BE2C (cell line): Measurements from ENCODE around the gene ABCC6.

Experiments
- DNase-seq: peaks from one replicate; pipeline ENCODE4 v3.0.0-alpha.2; 2020
- H3K27me3 ChIP-seq: fragments of 250-450 bp; sonication (Bioruptor Pico); 2 replicates; pipeline ENCODE4 v1.5.1; 2020; ENCODE audit warnings: mild to moderate bottlenecking
- H3K36me3 ChIP-seq: fragments of 250-450 bp; sonication (Bioruptor Pico); 2 replicates; pipeline ENCODE4 v1.5.1; 2020; ENCODE audit warnings: mild to moderate bottlenecking
- H3K4me1 ChIP-seq: fragments of 250-450 bp; sonication (Bioruptor Pico); 2 replicates; pipeline ENCODE4 v1.5.1; 2020
- H3K4me3 ChIP-seq: 2 replicates; pipeline ENCODE4 v1.5.1; 2011; ENCODE audit warnings: low read depth, low read length
- H3K9me3 ChIP-seq: fragments of 250-450 bp; sonication (Bioruptor Pico); 2 replicates; pipeline ENCODE4 v1.5.1; 2020
- CTCF ChIP-seq: IDR thresholded peaks from 2 replicates; pipeline ENCODE4 v1.5.1; 2012; ENCODE audit warnings: mild to moderate bottlenecking, low read depth, low read length

The ABCC6 gene

GRCh38 chr16:16141784-16142396 is 81.4 kb downstream of the ABCC6 start:
- no peaks in the 10 kb centered on the region for H3K27me3 ChIP-seq
- no peak for TF ChIP-seq CTCF
- no peak for DNase-seq
- no peaks in the 10 kb centered on the region for H3K9me3 ChIP-seq
- H3K4me3 ChIP-seq = no peak overlapping the region
- peaks cover 73% of the 10 kb centered on the region for H3K36me3 ChIP-seq
- no peaks in the 10 kb centered on the region for H3K4me1 ChIP-seq

DNA sequence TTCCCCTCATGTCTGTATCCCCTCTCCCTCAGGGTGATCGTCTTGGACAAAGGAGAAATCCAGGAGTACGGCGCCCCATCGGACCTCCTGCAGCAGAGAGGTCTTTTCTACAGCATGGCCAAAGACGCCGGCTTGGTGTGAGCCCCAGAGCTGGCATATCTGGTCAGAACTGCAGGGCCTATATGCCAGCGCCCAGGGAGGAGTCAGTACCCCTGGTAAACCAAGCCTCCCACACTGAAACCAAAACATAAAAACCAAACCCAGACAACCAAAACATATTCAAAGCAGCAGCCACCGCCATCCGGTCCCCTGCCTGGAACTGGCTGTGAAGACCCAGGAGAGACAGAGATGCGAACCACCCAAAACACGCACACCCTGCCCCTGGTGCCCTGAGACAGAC is 82.2 kb downstream of the ABCC6 start:
- H3K9me3 ChIP-seq = no peaks in the 10 kb centered on the region
- H3K4me3 ChIP-seq = no peak overlapping the region
- no peaks in the 10 kb centered on the region for H3K4me1 ChIP-seq
- no peaks in the 10 kb centered on the region for H3K27me3 ChIP-seq
- TF ChIP-seq CTCF = no peak
- peaks cover 81% of the 10 kb centered on the region for H3K36me3 ChIP-seq
- no peak for DNase-seq

- Histone ChIP-seq H3K9me3 (no peaks in the 10 kb centered on the region), H3K27me3 (no peaks in the 10 kb centered on the region), H3K4me3 (no peak overlapping the region), H3K4me1 (no peaks in the 10 kb centered on the region), H3K36me3 (peaks cover 80% of the 10 kb centered on the region)
- DNase-seq = no peak
- TF ChIP-seq CTCF = no peak
These were observed 82.8 kb downstream of the ABCC6 start for GRCh38 chr16:16140537-16140936.

GRCh38 chr16:16139806-16140205 is 83.5 kb downstream of the ABCC6 start:
- TF ChIP-seq CTCF = no peak
- no peak overlapping the region for H3K4me3 ChIP-seq
- no peaks in the 10 kb centered on the region for H3K4me1 ChIP-seq
- no peaks in the 10 kb centered on the region for H3K9me3 ChIP-seq
- DNase-seq = no peak
- no peaks in the 10 kb centered on the region for H3K27me3 ChIP-seq
- H3K36me3 ChIP-seq = peaks cover 81% of the 10 kb centered on the region

DNA sequence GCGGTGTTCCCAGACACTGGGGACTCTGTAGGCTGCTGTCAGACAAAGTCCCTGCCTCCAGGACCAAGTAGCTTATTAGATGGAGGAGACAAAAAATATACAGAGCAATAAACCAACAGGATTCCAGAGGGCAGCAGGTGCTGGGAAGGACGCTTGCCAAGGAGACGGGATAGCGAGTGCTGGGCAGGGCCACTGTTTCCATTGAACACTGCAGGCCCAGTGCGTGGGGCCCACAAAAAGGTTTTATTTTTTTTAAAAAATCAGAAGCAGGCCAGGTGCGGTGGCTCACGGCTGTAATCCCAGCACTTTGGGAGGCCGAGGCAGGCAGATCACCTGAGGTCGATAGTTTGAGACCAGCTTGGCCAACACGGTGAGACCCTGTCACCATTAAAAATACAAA is 84.2 kb downstream of the ABCC6 start:
- no peaks in the 10 kb centered on the region for H3K9me3 ChIP-seq
- H3K4me1 ChIP-seq = no peaks in the 10 kb centered on the region
- no peak for DNase-seq
- no peaks in the 10 kb centered on the region for H3K27me3 ChIP-seq
- TF ChIP-seq CTCF = no peak
- H3K4me3 ChIP-seq = no peak overlapping the region
- peaks cover 84% of the 10 kb centered on the region for H3K36me3 ChIP-seq

DNA sequence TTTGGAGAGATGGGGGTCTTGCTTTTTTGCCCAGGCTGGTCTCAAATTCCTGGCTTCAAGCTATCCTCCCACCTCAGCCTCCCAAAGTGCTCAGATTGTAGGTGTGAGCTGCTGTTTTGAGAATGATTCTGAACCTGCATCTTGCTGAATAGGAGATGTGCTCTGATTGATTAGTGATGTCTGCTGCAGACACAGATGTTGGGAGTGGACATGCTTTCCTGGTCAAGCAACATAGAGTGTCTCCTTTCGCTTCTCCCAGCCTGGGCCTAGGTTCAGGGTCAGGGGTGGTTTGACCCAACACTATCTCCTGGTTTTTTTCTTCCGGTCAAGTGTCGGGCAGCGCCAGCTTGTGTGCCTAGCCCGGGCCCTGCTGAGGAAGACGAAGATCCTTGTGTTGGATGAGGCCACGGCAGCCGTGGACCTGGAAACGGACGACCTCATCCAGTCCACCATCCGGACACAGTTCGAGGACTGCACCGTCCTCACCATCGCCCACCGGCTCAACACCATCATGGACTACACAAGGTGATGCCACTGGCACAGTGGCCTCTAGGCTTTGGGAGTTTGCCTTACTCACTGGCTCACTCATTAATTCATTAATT is 85.2 kb downstream of the ABCC6 start:
- Histone ChIP-seq H3K36me3 (peaks cover 87% of the 10 kb centered on the region), H3K4me3 (no peak overlapping the region), H3K9me3 (no peaks in the 10 kb centered on the region), H3K4me1 (no peaks in the 10 kb centered on the region), H3K27me3 (no peaks in the 10 kb centered on the region)
- DNase-seq = no peak
- TF ChIP-seq CTCF = no peak
